GM12873 (cell line): ENCODE measurements around the gene SREBF2.

Experiments used
- TF ChIP-seq, protein P1 (sequence below): IDR thresholded peaks from 2 replicates; pipeline ENCODE4 v1.5.1; 2012; ENCODE audit warnings: low read depth, mild to moderate bottlenecking, moderate library complexity, low read length, control low read depth; ENCODE audit not compliant: insufficient read depth; ENCODE audit errors: missing control alignments

The SREBF2 gene

DNA sequence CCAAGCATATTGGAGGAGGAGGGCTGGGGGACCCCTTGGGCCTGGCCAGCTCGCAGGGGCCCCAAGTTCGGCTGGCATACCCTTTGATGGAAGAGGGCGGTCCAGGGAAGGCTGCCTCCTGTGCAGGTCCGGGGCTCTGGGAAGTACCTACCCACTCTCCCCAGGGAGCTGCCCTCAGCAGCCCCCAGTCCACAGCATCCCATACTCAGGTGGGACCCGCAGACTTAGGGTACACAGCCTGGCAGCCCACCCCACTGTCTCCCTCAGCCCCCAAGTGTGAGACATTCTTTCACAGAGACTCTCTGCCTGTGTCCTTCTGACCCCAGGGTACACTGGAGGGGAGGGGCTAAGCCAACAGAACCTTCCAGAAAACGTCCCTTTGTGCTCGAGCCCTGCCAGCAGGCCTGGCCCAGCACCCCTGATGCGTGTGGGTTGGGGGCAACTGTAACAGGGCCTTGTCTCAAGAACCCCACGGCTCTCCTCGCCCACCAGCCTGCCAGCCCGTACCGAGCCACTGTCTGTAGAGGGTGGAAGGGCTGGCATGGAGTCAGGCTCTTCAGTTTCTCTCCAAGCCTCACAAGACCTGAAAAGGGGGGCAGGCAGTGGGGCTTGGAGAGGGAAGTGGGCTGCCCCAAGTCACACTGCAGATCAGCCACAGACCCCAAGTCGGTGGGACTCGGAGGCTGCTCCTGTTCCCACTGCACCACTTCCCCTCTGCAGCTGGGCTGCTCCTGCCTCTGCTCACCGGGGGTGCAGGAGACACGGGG is 100.7 kb downstream of the SREBF2 start:
- TF ChIP-seq, protein P1, sequence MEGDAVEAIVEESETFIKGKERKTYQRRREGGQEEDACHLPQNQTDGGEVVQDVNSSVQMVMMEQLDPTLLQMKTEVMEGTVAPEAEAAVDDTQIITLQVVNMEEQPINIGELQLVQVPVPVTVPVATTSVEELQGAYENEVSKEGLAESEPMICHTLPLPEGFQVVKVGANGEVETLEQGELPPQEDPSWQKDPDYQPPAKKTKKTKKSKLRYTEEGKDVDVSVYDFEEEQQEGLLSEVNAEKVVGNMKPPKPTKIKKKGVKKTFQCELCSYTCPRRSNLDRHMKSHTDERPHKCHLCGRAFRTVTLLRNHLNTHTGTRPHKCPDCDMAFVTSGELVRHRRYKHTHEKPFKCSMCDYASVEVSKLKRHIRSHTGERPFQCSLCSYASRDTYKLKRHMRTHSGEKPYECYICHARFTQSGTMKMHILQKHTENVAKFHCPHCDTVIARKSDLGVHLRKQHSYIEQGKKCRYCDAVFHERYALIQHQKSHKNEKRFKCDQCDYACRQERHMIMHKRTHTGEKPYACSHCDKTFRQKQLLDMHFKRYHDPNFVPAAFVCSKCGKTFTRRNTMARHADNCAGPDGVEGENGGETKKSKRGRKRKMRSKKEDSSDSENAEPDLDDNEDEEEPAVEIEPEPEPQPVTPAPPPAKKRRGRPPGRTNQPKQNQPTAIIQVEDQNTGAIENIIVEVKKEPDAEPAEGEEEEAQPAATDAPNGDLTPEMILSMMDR, result no peak

DNA sequence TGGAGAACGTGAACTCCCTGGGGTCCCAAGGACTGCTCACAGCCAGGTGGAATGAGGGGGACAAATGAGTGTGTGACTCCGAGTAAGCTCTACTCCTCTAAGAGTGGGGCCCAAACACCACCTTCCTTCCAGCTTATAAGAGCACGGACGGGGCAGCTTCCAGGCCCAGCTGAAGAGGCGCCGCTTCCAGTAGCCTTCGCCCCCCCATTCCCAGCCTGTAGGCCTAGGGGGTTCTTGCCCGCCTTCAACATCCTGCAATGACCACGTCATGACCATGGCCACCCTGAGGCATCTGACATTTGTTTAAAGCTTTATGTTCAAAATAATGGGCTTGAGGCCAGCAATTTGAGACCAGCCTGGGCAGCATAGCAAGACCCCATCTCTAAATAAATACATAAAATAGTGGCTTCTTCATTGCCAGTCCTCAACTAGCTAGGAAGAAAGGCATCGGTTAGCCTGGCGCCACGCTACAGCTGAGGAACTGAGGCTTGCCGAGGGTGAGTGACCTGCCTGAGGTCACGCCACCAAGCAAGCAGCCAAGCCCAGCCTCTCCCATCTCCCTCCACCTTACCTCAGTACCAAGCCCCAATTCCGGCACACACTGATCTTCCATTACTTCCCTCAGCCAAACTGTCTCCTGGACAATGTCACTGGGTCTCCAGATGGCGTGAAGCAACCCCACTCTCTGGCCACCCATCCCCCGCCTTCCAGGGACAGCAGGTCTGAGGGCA is 101.5 kb downstream of the SREBF2 start:
- TF ChIP-seq, protein P1, result no peak

DNA sequence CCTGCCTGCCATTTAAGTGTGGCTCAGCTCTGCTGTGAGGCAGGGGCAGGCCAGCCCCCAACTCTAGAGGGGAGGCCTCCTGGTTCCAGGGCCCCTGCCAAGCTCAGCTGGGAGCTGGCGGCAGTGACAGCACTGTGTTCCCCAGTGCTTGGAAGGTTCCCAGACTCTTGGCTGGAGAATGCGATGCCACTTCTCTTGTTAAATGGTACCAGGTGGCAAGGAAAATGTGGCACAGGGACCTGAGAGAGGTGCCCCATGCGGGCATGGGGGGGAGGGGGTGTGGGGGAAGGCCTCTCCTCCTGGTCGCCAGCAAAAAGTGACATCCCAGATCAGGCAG is 102.1 kb downstream of the SREBF2 start:
- TF ChIP-seq, protein P1, result no peak

DNA sequence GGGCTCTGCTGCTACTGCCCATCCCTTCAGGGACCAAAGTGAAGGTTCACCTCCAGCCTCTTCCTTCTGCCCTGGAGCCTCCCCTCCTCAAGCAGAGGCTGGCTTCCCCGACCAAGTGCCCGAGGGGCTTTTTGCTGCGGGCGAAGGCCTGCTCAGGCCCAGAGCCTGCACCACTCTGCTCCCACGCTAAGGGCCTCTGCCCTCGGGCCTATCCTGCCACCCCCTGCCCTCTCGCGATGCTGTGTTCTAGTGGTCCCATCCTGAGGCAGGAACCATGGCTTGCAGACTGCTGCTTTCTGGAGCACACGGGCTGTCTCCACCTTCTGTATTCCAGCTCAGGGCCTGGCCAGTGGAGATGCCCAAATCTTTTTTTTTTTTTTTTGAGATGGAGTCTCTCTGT is 102.6 kb downstream of the SREBF2 start:
- TF ChIP-seq, protein P1, result no peak

DNA sequence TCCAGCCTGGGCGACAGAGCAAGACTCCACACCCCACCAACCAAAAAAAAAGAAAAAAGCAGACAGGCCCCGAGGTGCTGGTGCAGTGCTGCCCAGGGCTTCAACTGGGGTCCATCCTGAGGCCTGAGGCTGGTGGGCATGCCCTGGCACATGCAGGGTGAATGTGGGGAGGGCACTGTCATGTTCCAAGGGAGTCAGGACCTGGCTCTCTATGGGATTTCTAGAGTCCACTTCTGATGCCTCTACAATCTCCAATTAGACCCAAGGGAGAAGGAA is 103.9 kb downstream of the SREBF2 start:
- TF ChIP-seq, protein P1, result no peak

DNA sequence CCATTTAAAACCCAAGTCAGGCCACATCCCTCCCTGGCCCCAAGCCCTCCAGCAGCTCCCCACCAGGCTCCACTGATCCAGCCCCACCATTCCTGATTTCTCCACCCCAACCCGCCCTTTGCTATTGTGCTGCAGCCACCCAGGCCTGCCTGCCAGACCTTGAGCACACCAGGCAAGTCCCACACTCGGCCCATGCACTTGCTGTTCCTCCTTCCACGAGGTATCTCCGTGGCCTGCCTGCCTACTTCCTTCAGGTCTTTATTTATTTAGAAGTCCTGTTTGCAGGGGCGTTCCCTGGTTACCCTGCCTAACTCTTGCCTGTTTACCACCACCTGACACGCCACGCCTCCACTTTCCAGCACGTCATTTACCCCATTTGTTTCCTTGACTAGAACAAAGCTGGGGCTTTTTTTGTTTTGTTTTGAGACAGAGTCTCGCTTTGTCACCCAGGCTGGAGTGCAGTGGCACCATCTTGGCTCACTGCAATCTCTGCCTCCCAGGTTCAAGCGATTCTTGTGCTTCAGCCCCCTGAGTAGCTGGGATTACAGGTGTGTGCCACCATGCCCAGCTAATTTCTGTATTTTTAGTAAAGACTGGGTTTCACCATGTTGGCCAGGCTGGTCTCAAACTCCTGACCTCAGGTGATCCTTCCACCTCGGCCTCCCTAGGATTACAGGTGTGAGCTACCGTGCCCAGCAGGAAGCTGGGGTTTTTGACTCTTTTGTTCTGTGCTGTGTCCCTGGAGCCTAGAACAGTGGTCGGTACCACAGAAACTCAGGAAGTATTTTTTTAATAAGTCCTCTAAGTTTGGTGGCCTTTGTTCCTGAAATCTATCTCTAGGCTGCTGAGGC is 107.3 kb downstream of the SREBF2 start:
- TF ChIP-seq, protein P1, result no peak
